C4-2B (cell line): ENCODE data around the gene ABHD17A.

Experiments
- ZFX ChIP-seq: fragments of 450-650 bp; IDR thresholded peaks from 2 replicates; pipeline ENCODE4 v1.6.1; 2017
- TF ChIP-seq, protein P1 (sequence below): fragments of 450-650 bp; conservative IDR thresholded peaks from 2 replicates; pipeline ENCODE4 v1.5.1; 2017; ENCODE audit warnings: mild to moderate bottlenecking

DNA sequence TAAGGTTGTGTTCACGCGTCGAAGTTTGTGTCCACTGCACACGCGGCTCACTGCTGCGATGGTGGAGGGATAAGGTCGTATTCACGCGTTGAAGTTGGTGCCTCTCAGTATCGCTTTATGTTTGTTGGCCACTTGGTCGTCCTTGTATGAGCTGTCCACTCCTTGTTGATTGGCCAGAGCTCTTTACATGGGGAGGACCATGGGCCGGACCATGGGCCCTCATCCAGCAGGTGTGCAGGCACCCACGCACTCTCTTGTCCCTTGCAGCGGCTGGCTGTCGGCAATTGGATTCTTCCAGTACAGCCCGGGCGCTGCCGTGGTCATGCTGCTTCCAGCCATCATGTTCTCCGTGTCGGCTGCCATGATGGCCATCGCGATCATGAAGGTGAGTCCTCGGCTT, 37.5 kb upstream of the ABHD17A start:
- TF ChIP-seq, protein P1, sequence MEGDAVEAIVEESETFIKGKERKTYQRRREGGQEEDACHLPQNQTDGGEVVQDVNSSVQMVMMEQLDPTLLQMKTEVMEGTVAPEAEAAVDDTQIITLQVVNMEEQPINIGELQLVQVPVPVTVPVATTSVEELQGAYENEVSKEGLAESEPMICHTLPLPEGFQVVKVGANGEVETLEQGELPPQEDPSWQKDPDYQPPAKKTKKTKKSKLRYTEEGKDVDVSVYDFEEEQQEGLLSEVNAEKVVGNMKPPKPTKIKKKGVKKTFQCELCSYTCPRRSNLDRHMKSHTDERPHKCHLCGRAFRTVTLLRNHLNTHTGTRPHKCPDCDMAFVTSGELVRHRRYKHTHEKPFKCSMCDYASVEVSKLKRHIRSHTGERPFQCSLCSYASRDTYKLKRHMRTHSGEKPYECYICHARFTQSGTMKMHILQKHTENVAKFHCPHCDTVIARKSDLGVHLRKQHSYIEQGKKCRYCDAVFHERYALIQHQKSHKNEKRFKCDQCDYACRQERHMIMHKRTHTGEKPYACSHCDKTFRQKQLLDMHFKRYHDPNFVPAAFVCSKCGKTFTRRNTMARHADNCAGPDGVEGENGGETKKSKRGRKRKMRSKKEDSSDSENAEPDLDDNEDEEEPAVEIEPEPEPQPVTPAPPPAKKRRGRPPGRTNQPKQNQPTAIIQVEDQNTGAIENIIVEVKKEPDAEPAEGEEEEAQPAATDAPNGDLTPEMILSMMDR = no peak
- TF ChIP-seq ZFX = no peak
